HG03139 (cell line): ENCODE measurements around the gene SIT1.
A peak's percentile ranks its signal among the peaks of the same experiment; 100 is the strongest.

ENCODE experiments used
- ATAC-seq: cut with Tn5 transposase; IDR thresholded peaks from one replicate; pipeline ENCODE4 v1.9.1; 2021; ENCODE audit not compliant: unreplicated experiment

Gene SIT1, protein sequence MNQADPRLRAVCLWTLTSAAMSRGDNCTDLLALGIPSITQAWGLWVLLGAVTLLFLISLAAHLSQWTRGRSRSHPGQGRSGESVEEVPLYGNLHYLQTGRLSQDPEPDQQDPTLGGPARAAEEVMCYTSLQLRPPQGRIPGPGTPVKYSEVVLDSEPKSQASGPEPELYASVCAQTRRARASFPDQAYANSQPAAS

DNA sequence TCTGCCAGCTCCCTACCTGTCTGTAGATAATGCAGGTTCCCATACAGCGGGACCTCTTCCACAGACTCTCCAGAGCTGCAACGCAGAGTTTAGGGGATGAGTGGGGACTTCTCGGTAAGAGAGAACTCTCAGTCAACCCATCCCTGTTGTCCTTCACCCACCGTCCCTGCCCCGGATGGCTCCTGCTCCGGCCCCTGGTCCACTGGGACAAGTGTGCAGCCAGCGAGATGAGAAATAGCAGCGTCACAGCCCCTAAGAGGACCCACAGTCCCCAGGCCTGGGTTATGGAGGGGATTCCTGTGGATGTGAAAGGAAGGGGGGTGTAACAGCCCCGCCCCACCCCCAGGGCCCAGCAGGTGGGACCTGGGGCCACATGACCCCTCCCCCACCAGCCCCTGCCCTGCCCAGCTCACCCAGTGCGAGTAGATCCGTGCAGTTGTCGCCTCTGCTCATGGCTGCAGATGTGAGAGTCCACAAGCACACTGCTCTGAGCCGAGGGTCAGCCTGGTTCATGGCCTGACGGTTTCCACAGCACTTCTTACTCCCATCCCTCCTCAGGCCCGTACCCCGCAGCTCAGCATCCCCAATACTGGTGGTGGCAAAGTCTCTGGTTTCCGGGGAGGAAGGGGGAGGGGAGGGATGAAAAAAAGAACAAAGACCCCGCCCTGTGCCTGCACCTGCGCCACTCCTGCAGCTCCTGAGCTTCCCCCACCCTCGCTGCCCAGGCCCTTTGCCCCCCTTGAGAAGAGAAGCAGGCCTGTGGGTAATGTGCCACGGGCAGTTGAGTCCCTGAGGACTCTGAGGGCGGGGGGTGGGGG, at the start of gene SIT1:
Gene SIT1 (minus strand): TSS at position 591 of the 818 bp plus-strand sequence. CDS start 78 bp downstream, at position 513.
- ATAC-seq, result no peak

DNA sequence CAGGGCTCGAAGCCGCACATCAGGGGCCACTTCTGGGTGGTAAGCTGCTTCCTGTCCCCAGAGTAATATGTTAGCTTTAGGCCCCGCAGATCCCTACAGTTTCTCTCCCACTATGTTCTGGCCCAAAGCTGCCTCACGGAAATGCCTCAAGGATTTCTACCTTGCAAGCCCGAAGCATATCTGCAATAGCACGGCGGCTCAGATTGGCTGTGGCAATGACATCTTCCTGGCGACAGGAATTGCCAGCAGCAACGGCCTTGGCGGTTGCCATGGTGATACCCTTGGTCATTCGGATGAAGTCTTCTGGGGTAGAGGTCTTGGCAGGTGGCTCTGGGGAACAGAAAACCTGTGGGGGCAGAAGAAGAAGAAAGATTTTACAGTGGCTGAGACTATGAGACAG, 49.3 kb upstream of the SIT1 start:
- no peak for ATAC-seq

DNA sequence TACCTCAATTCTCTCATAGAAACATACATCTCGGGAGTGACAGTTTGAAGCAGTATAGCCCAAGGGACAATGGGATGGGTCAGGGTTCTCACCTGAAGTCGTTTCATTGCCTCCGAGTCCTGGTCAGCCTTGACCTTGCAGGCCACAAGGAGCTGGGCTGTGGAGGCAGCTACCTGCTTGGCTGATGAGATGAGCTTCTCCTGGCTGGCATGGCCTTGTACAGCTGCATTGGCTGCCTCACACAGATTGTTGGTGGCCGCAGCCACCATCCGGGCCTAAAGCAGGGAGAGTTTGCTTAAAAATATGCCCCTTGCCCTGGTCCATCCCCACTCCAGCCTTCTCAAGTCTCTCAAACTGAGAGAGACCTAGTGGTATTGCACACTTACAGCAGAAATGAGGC, 47.5 kb upstream of the SIT1 start:
- no peak for ATAC-seq

DNA sequence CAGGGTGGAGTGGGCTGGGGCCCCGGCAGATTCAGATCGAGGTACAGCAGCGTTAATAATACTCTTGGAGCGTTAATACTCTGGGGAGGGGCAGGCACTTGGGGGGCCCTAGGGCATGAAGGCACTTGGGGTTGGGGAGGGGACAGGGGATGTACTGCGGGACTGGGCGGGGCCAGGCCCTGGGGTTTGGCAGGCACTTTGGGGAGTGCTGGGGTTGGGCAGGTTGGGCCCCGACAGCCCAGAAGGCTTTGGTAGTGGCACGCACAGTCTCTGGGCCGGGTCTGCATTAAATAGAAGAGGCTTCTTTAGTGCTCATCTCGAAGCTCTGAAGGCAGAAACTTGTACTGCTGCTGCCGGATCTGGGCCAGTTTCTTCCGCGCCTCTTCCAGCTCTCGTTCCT, 46.8 kb upstream of the SIT1 start:
- ATAC-seq, result no peak

DNA sequence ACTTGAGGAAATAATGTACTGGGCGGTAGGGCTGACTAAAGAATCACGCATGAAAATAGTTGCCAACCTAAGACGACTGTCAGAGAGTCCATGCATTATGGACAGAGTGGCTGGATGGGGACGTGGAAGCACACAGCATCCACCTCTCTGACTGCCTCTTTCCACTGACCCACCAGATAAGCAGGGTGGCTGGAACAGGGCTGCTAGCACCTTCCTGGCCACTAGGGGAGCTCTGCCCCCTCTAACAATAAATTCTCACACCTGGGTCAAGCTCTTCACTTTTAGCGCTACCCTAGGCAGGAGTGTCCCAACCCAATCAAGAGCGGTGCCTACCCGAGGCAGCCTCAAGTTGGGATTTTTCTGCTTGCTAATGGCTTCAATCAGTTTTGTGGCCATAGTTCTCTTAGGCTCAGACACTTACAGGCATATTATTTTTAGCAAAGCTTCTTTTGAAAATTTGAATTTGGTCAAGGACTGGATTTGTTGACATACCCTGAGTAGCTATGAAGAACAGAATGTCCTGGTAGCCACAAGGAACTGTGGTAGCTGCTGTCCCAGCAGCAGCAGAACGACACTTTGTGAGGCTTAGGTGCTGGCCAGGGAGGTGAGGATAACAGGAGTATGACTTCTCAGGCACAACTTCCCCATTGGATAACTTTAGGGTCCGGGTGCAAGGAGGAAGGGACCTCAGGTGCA, 45.9 kb upstream of the SIT1 start:
- peak; percentile 48 for ATAC-seq

DNA sequence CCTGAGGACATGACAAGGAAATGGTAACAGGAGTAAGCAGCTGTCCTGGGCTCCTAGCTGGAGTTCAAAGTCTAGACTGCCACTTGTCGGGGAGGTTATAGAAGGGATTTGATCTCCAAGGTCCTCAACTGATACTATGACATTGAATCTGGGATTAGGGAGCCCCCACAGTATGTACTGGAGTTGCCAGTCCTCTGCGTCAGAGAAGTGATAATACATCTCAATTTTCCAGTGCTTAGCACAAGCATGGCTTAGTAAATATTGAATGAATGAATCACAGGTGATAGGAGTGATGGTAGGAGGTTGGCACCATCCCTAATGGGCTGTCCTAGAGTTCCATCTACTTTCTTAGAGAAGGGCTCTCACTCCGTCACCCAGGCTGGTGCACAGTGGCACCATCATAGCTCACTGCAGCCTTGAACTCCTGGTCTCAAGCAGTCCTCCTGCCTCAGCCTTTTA, 45.2 kb upstream of the SIT1 start:
- ATAC-seq, result no peak

DNA sequence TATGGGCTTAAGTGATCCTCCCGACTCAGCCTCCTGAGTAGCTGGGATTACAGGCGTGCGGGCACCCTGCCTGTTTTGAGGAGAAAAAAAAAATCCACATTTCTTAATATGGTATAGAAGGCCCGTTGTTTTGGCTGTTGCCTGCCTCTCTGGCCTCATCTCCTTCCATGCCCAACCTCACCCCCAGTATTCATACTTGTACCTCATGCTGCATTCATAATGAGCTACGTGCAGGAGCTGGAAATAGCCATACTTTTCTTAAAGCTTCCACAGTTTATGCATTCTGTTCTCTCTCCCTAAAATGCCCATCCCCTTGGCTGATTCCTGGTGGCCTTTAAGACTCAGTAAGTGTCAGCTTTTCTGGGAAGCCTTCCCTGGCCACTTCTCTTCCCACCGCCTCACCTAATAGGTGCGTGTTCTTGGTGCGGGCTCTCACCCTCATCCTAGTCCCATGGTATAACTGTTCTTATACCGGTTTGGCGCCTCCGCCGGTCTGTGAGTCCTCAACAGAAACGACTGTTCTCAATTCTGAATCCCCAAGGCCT, 41.1 kb upstream of the SIT1 start:
- ATAC-seq, result no peak

DNA sequence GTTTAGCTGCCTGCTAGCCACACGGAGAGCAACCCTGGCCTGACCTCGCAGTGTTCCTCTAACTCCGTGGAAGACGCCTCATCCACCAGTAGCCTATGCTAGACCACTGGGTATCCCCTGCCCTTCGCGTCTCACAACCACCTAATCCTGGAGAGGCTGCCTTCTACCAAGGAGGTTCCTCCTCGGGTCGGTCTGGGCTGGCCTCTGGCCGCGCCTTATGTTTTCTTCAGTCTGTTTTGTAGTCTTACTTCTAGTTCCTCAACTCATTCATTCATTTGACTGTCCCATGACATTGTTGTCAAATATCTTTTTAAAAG, 40.6 kb upstream of the SIT1 start:
- no peak for ATAC-seq

DNA sequence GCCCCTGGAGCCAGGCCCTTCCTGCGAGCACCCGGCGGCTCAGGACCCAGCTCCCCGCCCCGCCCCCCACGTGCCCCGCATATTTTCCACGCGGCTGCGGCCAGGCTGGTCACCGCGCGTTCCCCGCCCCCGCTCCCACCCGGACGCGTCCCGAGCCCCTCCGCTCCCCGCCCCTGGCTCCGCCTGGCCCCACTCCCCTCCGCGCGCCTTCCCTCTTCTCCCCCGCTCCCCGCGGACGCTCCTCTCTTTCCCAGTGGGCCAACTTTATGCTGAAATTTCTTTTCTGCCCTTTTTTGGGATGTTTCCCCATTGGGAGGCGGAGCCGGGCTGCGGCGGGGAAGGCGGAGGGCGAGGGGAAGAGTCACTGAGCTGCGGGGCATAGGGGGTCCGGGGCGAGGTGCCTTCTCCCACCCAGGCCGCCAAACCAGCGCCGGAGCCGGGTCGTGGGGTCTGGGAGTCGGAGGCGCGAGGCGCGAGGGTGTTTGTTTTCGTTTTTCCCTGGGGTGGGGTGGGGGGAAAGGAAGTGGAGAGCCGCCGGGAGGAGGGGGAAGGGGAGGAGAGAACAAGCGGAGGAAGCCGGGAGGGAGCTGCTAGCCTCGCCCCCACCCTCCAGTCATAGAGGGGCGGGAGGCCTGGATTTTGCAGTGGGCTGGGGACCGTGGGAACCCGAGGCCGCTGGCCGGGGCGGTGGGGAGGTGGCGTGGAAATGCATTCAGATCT, 40.0 kb upstream of the SIT1 start:
- no peak for ATAC-seq

DNA sequence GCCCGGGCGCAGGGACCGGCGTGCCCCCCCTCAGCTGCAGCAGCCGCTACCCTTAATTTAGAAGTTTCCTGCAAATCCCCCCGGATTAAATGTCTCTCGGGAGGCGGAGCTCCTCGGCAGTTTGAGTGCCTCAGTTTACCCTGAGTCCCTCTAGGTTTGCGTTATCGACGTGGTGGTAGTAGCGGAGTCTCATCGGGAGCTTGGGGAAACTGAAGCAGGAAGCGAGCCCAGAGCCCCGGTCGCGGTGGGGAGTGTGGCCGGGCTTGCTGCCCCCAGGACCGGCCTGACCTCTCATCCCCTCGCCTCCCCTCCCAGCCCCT, 39.5 kb upstream of the SIT1 start:
- ATAC-seq, result no peak

DNA sequence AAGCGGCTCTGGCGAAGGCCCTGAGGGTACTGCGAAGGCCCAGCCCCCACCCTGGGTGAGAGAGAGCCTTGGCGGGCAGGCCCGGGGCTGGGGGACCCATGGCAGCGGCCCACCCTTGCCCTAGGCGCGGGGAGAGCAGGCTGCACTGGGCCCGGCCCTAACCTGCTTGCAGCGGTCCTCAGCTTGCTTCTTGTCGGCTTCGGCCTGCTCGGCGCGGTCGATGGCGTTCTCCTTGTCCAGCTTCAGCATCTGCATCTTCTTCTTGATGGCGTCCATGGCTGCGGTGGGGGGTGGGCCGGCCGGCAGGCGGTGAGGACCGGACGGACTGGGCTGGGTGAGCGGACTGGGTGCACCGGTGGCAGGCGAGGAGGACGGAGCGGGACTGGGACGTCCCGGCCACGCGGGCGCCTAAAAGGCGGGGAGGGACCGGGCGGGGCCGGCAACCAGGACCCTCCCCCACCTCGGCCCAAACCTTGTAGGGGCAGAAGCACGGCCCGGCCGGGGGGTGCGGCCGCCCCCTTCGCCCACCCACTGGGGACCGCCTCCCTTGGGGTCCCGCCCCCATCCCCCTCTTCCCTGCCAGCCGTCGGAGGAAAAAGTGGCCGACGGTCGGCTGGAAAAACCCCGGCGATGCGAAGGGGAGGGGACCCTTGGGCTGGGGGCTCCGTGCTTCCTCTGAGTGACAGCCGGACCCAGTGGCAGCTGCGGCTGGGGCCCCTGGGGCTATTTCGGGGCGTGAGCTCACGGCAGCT, 39.0 kb upstream of the SIT1 start, which contains the start of gene TPM2:
Gene TPM2 (minus strand): TSS at position 384 of the 752 bp plus-strand sequence. CDS start 108 bp downstream, at position 276.
- no peak for ATAC-seq

DNA sequence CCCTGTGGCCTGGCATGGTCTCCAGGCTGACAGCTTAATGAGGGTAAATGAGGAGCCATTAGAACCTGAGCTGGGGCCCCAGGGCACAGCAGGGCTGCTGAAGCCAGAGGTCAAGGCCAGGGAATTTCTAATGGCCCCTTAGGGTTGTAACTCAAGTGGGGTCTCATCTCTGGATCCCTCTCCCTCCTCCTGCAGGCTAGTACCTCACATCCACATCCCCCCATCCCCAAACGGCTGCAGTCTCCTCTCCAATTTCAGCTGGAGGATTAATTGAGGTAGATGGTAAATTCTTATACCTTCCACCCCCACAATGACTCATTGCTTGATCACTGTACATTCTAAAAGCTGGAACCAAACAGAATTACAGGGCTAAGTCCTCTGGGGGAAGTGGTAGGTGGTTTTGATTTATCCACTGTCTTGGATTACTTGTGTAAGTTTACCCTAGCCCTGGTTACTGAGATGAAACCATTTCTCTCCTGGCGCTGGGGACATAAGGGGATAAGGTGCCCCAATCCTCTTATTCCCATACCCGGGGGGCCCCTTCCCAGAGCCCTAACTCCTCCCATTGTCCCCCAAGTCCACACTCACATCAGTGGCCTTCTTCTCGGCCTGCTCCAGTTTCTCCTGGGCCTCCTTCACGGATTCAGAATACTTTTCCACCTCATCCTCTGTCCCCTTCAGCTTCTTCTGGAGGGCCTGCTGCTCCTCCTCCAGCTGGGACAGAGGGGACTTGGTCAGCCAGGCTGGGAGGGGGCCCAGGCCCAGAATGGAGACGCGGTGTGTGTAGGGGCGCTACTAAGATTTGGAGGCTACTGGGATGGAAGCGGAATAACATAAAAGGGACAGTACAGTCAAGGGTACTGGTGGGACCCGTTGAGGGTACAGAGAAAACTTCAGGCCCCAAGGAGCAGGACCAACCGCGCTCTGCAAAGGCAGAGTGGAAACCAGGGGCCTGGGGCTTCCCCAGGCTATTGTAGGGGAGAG, 38.1 kb upstream of the SIT1 start:
- ATAC-seq, result no peak

DNA sequence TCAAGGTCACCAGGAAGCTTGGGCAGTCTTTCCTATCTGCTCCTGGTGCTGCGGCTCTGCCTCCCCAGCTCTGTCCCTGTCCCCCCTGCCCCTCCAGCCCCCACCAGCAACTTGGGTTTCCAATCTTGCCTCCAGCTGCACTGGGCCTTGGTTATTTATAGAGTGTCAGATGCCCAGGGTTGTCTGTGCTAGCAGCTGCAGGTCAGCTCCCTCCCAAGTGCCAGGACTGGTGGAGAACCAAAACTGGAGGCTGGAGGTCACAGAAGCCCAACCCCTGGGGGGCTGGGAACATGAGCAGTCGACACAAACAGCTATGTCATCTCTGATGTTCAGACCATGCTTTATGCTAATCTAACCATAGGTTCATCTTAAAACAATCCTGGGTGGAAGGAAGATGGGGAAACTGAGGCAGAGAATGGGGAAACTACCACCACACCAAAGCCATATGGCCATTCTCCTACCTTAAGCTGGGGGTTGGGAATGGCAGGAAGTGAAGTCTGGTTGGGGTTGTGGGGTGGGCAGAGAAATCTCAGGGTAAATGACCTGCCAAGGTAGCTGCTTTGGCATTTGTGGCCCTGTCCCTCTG, 37.3 kb upstream of the SIT1 start:
- ATAC-seq, result no peak

DNA sequence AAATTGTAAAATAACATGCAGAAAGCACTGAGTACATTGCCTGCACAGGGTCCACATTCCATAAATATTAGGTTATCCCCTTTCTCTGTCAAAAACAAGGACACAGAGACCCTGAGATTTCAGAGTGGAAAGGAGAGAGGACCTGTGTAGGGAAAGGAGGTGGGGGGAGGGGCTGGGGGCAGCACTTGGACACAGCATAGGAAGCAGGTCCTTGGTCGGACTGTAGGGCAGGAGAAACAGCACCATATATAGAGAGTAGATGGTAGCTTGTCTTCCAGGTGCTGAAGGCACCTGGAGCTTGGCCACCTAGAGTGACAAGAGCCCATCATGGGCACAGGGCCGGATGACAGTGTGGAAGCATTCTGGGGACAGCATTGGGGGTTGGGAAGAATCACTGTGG, 36.6 kb upstream of the SIT1 start:
- ATAC-seq, result no peak

DNA sequence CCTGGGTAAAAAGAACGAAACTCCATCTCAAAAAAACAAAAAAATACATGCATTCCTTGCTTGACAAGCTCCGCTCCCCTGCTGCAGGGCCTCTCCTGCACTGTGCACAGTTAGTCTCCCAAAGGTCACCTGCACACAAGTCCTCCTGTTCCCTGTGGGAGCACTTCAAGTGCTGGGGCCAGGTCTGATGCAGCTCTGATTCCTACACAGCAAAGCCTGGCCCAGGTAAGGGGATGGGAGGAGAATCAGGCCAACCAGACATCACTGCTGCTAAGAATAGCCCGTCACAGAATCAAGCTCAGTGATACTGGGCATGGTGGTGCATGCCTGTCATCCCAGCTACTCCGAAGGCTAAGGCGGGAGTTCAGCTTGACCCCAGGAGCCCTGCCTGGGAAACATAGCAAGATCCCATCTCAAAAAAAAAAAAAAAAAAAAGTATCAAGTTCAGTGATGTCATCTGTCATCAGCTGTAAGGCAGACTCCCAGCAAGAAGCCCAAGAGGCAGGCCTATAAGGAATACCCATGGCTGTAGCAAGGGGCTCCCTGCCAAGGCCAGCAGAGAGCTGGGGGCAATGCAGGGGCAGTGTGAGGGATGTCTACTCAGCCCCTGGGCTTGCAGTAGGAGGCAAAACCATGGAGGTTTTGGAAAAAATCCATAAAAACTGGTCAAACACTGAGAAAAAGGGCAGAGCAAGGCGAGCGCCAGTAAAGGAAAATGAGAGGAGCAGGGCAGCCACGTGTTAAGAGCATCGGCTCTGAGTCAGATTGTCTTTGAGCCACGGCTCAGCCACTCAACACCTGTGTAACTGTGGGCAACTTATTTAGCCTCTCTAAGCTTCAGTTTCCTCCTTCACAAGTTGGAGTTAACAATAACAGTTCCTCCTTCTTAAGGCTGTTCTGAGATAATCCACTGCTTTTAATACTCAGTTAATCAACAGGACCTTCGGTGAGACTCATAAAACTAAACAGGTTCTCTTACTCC, 35.8 kb upstream of the SIT1 start:
- ATAC-seq, result no peak

DNA sequence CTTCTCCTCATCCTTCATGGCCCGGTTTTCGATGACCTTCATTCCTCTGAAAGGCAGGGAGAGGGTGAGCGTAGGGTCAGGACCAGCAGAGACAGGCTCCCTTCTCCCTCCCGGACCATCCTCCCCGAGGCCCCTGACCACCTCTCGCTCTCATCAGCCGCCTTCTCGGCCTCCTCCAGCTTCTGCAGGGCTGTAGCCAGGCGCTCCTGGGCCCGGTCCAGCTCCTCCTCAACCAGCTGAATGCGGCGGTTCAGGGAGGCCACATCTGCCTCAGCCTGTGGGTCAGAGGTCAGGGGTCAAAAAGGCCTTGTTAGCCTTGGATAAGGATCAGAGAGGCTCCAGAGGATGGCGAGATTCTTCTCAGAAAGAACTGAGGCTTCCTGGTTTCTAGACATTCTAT, 34.8 kb upstream of the SIT1 start:
- no peak for ATAC-seq

DNA sequence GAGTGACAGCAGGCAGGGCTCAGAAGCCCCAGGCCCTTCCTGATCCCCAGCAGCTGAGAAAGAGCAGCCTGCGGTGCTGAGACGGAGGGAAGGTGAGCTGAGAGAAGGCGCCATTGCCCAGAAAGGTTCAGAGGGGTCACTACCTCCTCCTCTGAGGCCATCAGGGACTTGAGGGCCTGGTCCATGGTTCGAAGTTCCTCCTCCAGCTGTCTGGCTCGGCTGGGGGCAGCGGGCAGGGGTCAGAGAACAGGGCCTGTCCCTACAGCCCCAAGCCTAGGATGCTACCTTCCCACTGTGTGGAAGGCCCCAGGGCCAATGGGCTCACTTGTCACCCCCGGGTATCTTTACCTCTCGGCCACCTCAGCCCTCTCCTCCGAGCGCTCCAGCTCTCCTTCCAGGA, 34.2 kb upstream of the SIT1 start:
- ATAC-seq, result no peak

DNA sequence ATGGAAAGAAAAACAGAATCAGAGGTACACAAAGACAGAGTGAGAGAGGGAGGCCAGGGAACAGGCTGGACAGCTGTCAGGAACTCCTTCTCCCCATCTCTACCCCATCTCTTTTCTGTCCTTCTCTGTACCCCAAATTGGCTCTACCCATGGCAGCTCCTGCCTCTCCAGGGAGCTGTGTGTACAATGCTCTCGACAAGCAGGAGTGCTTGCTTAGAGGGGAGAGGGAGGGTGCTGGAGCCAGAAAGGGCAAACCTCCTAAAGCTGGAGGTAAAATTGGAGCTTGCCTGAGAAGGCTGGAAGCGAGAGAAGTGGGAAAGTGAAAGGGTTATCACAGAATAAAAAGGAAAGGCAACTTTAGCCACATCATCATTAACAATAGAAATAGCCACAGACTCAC, 32.6 kb upstream of the SIT1 start:
- no peak for ATAC-seq
